GM12865 (cell line): ENCODE measurements around the gene NDC1.

Experiments
- DNase-seq: peaks from one replicate; pipeline ENCODE4 v3.0.0; 2010; ENCODE audit warnings: low read depth
- H3K4me3 ChIP-seq: 2 replicates; pipeline ENCODE4 v1.5.1; 2011; ENCODE audit warnings: mild to moderate bottlenecking, low read depth, low read length, control low read depth
- TF ChIP-seq, protein P1 (sequence below): IDR thresholded peaks from 2 replicates; pipeline ENCODE4 v1.5.1; 2011; ENCODE audit warnings: low read length, control low read depth, low read depth, inconsistent platforms; ENCODE audit not compliant: insufficient read depth; ENCODE audit errors: missing control alignments

The NDC1 gene

DNA sequence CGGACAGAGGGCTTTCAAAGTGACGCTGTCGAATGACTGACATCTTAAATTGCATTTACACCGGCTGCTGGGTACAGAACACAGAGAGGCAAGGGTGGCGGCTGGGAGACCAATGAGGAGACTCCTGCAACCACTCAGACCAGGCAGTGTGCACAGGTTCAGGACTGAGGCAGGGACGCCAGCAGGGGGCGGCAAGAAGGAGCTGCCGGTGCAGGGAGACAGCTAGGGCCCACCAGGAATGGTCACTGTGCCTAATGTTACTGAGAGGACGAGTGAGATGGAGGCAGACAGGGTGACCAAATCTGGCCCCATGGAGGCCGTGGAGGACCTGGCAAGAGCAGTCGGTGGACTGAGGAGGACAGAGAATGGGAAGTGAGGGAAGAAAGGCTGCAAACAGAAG is 122.6 kb downstream of the NDC1 start:
- TF ChIP-seq, protein P1, sequence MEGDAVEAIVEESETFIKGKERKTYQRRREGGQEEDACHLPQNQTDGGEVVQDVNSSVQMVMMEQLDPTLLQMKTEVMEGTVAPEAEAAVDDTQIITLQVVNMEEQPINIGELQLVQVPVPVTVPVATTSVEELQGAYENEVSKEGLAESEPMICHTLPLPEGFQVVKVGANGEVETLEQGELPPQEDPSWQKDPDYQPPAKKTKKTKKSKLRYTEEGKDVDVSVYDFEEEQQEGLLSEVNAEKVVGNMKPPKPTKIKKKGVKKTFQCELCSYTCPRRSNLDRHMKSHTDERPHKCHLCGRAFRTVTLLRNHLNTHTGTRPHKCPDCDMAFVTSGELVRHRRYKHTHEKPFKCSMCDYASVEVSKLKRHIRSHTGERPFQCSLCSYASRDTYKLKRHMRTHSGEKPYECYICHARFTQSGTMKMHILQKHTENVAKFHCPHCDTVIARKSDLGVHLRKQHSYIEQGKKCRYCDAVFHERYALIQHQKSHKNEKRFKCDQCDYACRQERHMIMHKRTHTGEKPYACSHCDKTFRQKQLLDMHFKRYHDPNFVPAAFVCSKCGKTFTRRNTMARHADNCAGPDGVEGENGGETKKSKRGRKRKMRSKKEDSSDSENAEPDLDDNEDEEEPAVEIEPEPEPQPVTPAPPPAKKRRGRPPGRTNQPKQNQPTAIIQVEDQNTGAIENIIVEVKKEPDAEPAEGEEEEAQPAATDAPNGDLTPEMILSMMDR, result peak; percentile 60
- H3K4me3 ChIP-seq, result no peak overlapping the region
- DNase-seq, result peak; percentile 43
